K562 (cell line): Measurements from ENCODE around the gene DMBT1. TPM values are rescaled to one million over a fixed set of nuclear protein-coding genes. Genes with fewer than 3 reads are reported as not detected.

Experiments used
- ATAC-seq: fragments of 200-7000 bp; cut with Tn5 transposase; 3 replicates; pipeline ENCODE4 v1.9.1; 2020; ENCODE audit warnings: moderate library complexity
- BruUV-seq: library from RNA; stranded (reverse); fragments of 400-500 nt; replicated peaks from 2 replicates; lab custom pipeline; 2021; lab: Mats Ljungman, UMichigan
- CTCF ChIA-PET: fragments of 300-600 bp; formaldehyde crosslinking; extraction: SDS; loops from one replicate; lab custom pipeline; 2021; ENCODE audit warnings: low intra/inter-chr PET ratio; lab: Yijun Ruan, JAX
- POLR2A ChIA-PET: fragments of 300-600, 350-650 bp; sonication (Branson Sonifier 250); formaldehyde crosslinking; extraction: SDS; loops from one replicate; lab custom pipeline; 2021; ENCODE audit warnings: antibody characterized with exemption, inconsistent platforms; lab: Yijun Ruan, JAX
- DNase-seq, 4 experiments: peaks; one replicate each; pipeline versions ENCODE4 v3.0.0 to v3.0.0-alpha.2; 2011 to 2018; ENCODE audit warnings: low spot score in 3 of 4, mixed read lengths in 3 of 4; ENCODE audit errors: extremely low read depth in 1 of 4
- FAIRE-seq: peaks from 2 replicates; lab custom pipeline; 2011; peaks lifted over from hg19 to GRCh38; lab: Jason Lieb, UNC
- H2AFZ ChIP-seq: 2 replicates; pipeline ENCODE4 v1.6.0; 2011; ENCODE audit warnings: low read depth, low read length, control low read depth, inconsistent platforms
- H3K27ac ChIP-seq: fragments of 200-600 bp; 3 replicates; pipeline ENCODE4 v1.8.0; 2011; ENCODE audit warnings: low read depth, mild to moderate bottlenecking, control low read depth, inconsistent platforms, low read length, moderate library complexity, mixed read lengths; ENCODE audit errors: extremely low read depth
- H3K27me3 ChIP-seq, 2 experiments: fragments of 300-600 bp in 1 of 2; 2 replicates in 1 of 2; 3 replicates in 1 of 2; pipeline versions ENCODE4 v1.6.0 to v1.8.0; 2011; ENCODE audit warnings: inconsistent platforms in 2 of 2, low read length in 2 of 2, mild to moderate bottlenecking in 1 of 2, mixed read lengths in 1 of 2, moderate library complexity in 1 of 2; ENCODE audit not compliant: control insufficient read depth in 2 of 2, insufficient read depth in 2 of 2
- H3K36me3 ChIP-seq: fragments of 300-600 bp; 3 replicates; pipeline ENCODE4 v1.8.0; 2011; ENCODE audit warnings: mild to moderate bottlenecking, low read length, inconsistent platforms; ENCODE audit not compliant: control insufficient read depth, insufficient read depth
- H3K4me1 ChIP-seq, 2 experiments: fragments of 200-600 bp in 1 of 2; replicated peaks in 1 of 2; 2 replicates in 1 of 2; 3 replicates in 1 of 2; pipeline versions ENCODE4 v1.5.1 to v1.8.0; 2011; ENCODE audit warnings: inconsistent platforms in 2 of 2, low read length in 2 of 2, mild to moderate bottlenecking in 1 of 2, mixed read lengths in 1 of 2, moderate library complexity in 1 of 2; ENCODE audit not compliant: control insufficient read depth in 2 of 2, insufficient read depth in 2 of 2
- H3K4me2 ChIP-seq: 2 replicates; pipeline ENCODE4 v1.6.1; 2011; ENCODE audit warnings: low read length, control low read depth, inconsistent platforms, mixed read lengths; ENCODE audit not compliant: insufficient read depth
- H3K4me3 ChIP-seq: fragments of 200-600 bp; sonication (generic), shearing (Covaris generic); 2 replicates; pipeline ENCODE4 v1.5.1; 2016; ENCODE audit warnings: control low read depth, inconsistent platforms
- H3K79me2 ChIP-seq: fragments of 200-600 bp; 3 replicates; pipeline ENCODE4 v1.8.0; 2011; ENCODE audit warnings: low read length, inconsistent platforms; ENCODE audit not compliant: control insufficient read depth, insufficient read depth
- H3K9ac ChIP-seq, 2 experiments: 2 replicates each; pipeline versions ENCODE4 v1.6.0 to v1.6.1; 2011; ENCODE audit warnings: low read depth in 2 of 2, low read length in 2 of 2, control low read depth in 1 of 2, inconsistent platforms in 1 of 2, mild to moderate bottlenecking in 1 of 2, mixed read lengths in 1 of 2; ENCODE audit not compliant: insufficient read depth in 1 of 2
- H3K9me1 ChIP-seq: one replicate; pipeline ENCODE4 v1.6.0; 2011; ENCODE audit warnings: inconsistent platforms, mild to moderate bottlenecking, low read length, moderate library complexity; ENCODE audit not compliant: control insufficient read depth, insufficient read depth
- H3K9me3 ChIP-seq: replicated peaks from 2 replicates; pipeline ENCODE4 v1.5.1; 2011; ENCODE audit warnings: low read depth, low read length, inconsistent platforms; ENCODE audit not compliant: control insufficient read depth, insufficient read depth
- H4K20me1 ChIP-seq: replicated peaks from 2 replicates; pipeline ENCODE4 v1.6.1; 2011; ENCODE audit warnings: low read length, inconsistent platforms, mixed read lengths; ENCODE audit not compliant: control insufficient read depth, insufficient read depth
- CBFA2T2 ChIP-seq: fragments of 450-650 bp; conservative IDR thresholded peaks from 2 replicates; pipeline ENCODE4 v1.6.1; 2017; ENCODE audit warnings: mild to moderate bottlenecking
- CBX1 ChIP-seq: sonication (generic); IDR thresholded peaks from 2 replicates; pipeline ENCODE4 v1.6.1; 2016; ENCODE audit warnings: antibody characterized with exemption, low read depth, mild to moderate bottlenecking
- CHCHD3 ChIP-seq: fragments of 250-450 bp; sonication (Bioruptor Pico); IDR thresholded peaks from 2 replicates; pipeline ENCODE4 v2.1.2; 2022; ENCODE audit warnings: mild to moderate bottlenecking
- KDM5B ChIP-seq: fragments of 200-600 bp; sonication (generic); IDR thresholded peaks from 2 replicates; pipeline ENCODE4 v1.6.1; 2012; ENCODE audit warnings: low read depth, mild to moderate bottlenecking, moderate library complexity, low read length, control low read depth, inconsistent platforms; ENCODE audit not compliant: insufficient replicate concordance
- NR4A1 ChIP-seq, 2 experiments: fragments of 250-450 bp in 1 of 2; fragments of 450-650 bp in 1 of 2; sonication (Bioruptor Pico) in 1 of 2; IDR thresholded peaks; 2 replicates each; pipeline versions ENCODE4 v1.4.0 to v1.6.1; 2016 to 2020; ENCODE audit warnings: mild to moderate bottlenecking in 2 of 2, missing compliant biosample characterization in 1 of 2, missing genetic modification characterization in 1 of 2, moderate library complexity in 1 of 2
- SLC30A9 ChIP-seq: fragments of 250-450 bp; sonication (Bioruptor Pico); IDR thresholded peaks from 2 replicates; pipeline ENCODE4 v1.8.0; 2022; ENCODE audit warnings: mild to moderate bottlenecking, moderate library complexity
- TARDBP ChIP-seq: fragments of 450-650 bp; IDR thresholded peaks from 2 replicates; pipeline ENCODE4 v1.6.1; 2016
- ZNF165 ChIP-seq: fragments of 250-450 bp; sonication (Bioruptor Pico); IDR thresholded peaks from 2 replicates; pipeline ENCODE4 v1.4.0; 2020; ENCODE audit warnings: borderline replicate concordance
- ZNF696 ChIP-seq: fragments of 250-450 bp; sonication (Bioruptor Pico); conservative IDR thresholded peaks from 2 replicates; pipeline ENCODE4 v1.4.0; 2020; ENCODE audit warnings: mild to moderate bottlenecking, moderate library complexity
- ZNF707 ChIP-seq: fragments of 250-450 bp; sonication (Bioruptor Pico); conservative IDR thresholded peaks from 2 replicates; pipeline ENCODE4 v1.8.0; 2022; ENCODE audit warnings: inconsistent platforms, mild to moderate bottlenecking, moderate library complexity
- WGBS: fragments of 100-300 bp; shearing (Covaris generic); methylation state at CpG from one replicate; pipeline ENCODE4 v1.1.6; 2016; ENCODE audit warnings: low coverage, mixed read lengths; ENCODE audit not compliant: insufficient coverage; ENCODE audit errors: missing lambda C conversion rate; 5-methylcytosine and 5-hydroxymethylcytosine counted together
- in situ Hi-C: fragments of 300-500 bp; cut with MboI; formaldehyde crosslinking; loops from 4 replicates; pipeline ENCODE4 v1.15.0; 2018; ENCODE audit warnings: inconsistent platforms, mixed read lengths
- intact Hi-C: fragments of 100-400 bp; cut with micrococcal nuclease; formaldehyde crosslinking; loops from 2 replicates; pipeline ENCODE4 v1.14.2; 2022
- polyA plus RNA-seq, 8 experiments: library from polyadenylated mRNA; depleted of rRNA in 4 of 8; stranded (reverse) in 5 of 8; unstranded in 3 of 8; fragments of >200 nt; fragmentation: Nextera tagmentation in 2 of 8; fragmentation: Illumina TruSeq in 1 of 8; extraction: Ambion mirVana in 2 of 8; extraction: Trizol in 1 of 8; gene quantifications; 2 replicates each; pipeline versions ENCODE4 v1.2.1 to v1.2.3, GENCODE V29; 2011 to 2014; ENCODE audit warnings: inconsistent platforms in 1 of 8, missing spikeins in 1 of 8
- total RNA-seq, 7 experiments: library from RNA; depleted of rRNA in 6 of 7; stranded (reverse); fragments of >200 nt in 6 of 7; fragmentation: Illumina TruSeq in 2 of 7; extraction: Trizol in 2 of 7; gene quantifications; 2 replicates each; pipeline versions ENCODE4 v1.2.1 to v1.2.3, GENCODE V29; 2011 to 2021; ENCODE audit warnings: low replicate concordance in 1 of 7
- TF ChIP-seq, protein P1 (sequence below): sonication (generic); formaldehyde crosslinking; IDR thresholded peaks from 2 replicates; pipeline ENCODE4 v1.8.1; 2023; ENCODE audit warnings: mild to moderate bottlenecking, missing genetic modification reagents, moderate library complexity

Gene DMBT1
- total and polyA plus RNA-seq, 9 of the 15 experiments (the other 6 are each of a cell fraction or from before 2014, with no cell fraction given) = 0.01 to 0.07 TPM; not detected in 7

DNA sequence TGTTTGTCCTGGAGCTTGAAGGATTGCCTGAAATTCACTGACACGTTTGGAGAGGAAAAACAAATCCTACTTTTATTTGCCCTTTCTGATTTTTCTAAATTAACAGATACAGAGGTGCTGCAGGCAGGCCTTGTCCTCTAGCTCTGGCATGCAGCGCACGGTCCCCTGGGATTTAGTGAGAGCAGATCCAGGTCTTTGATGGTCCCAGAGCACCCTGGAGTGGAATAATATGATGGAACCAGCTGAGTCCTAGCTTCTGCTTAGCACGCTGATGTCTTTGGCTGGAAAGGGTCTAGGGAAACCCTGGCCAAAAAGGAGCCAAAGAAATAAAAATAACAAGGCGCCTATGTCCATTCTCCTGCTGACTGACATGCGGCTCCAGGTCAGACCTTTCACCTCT, 98.6 kb downstream of the DMBT1 start (continued):
- no peak for TF ChIP-seq CBFA2T2

DNA sequence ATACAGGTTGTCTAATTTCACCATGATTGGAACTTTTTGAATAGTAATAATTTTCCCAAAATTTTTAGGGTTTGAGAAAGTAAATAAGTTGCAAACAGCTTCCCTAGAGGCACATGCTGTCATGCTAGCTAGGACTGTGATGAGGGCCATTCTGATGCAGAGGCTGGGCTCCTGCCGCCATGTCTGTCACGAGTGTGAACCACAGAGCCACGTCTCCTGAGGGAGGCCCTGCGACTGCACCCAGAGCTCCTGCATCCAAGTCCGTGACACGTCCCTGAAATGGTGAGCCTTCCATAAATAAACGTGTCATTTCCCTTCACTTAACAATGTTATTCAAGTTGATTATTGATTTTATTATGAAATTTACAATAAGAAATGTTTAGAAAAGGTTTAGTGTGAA, 99.1 kb downstream of the DMBT1 start:
- WGBS = 0% methylated on average over 7 of the region's 7 CpGs
- no TSS peak for BruUV-seq

More for the DNA sequence above, 99.1 kb downstream of the DMBT1 start:
- ATAC-seq = no peak
- Histone ChIP-seq H3K27me3 (peaks cover 0 to 4% of the 10 kb centered on the region in 2 experiments; a peak in 2 of 5 replicates), H3K36me3 (no peaks in the 10 kb centered on the region), H3K9me3 (no peaks in the 10 kb centered on the region), H3K79me2 (no peaks in the 10 kb centered on the region), H3K9ac (no peak overlapping the region), H3K4me3 (no peak overlapping the region), H3K4me1 (no peaks in the 10 kb centered on the region), H3K27ac (no peak overlapping the region), H4K20me1 (no peaks in the 10 kb centered on the region), H3K9me1 (no peaks in the 10 kb centered on the region), H2AFZ (no peak overlapping the region), H3K4me2 (no peak overlapping the region)
- TF ChIP-seq SLC30A9 = no peak
- no peak for TF ChIP-seq TARDBP
- TF ChIP-seq, protein P1, sequence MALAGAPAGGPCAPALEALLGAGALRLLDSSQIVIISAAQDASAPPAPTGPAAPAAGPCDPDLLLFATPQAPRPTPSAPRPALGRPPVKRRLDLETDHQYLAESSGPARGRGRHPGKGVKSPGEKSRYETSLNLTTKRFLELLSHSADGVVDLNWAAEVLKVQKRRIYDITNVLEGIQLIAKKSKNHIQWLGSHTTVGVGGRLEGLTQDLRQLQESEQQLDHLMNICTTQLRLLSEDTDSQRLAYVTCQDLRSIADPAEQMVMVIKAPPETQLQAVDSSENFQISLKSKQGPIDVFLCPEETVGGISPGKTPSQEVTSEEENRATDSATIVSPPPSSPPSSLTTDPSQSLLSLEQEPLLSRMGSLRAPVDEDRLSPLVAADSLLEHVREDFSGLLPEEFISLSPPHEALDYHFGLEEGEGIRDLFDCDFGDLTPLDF (CRISPR knock-in tag) = no peak
- TF ChIP-seq NR4A1 (CRISPR knock-in tag; IDR thresholded peaks at IDR 0.05) = no peak
- TF ChIP-seq NR4A1 (tag; IDR thresholded peaks at IDR 0.05) = no peak
- no peak for TF ChIP-seq CBX1
- TF ChIP-seq ZNF707 (CRISPR knock-in tag) = no peak
- no peak for TF ChIP-seq ZNF696
- no peak for TF ChIP-seq KDM5B
- TF ChIP-seq ZNF165 (CRISPR knock-in tag) = no peak
- TF ChIP-seq CHCHD3 (CRISPR knock-in tag) = no peak
- no peak for FAIRE-seq
- DNase-seq = no peak
- intact Hi-C loops = no loop called here
- ChIA-PET CTCF (interaction anchor here (0.8 kb wide), 1 partner anchor 900 kb away, joined by 3 read pairs; no protein-coding TSS in a partner anchor), POLR2A (no interaction called here)
- in situ Hi-C loops = no loop called here
